ENCODE results near the gene RSPH6A. TPM values are rescaled to one million over a fixed set of nuclear protein-coding genes. Genes with fewer than 3 reads are reported as not detected.

The RSPH6A gene
- total RNA-seq, 1 donor from 2014 or later: 0.19 TPM

GRCh38 chr19:45820413-45821102, 5.5 kb upstream of the RSPH6A start:
- no peaks in the 10 kb centered on the region for H3K27me3 Mint-ChIP-seq
- H3K9me3 Mint-ChIP-seq: no peaks in the 10 kb centered on the region
- DNase-seq (ENCODE audit: extremely low spot score, unreplicated experiment): no peak
- no peak overlapping the region for H3K27ac Mint-ChIP-seq
- peaks cover 5% of the 10 kb centered on the region for H3K36me3 Mint-ChIP-seq
- no peak for TF ChIP-seq CTCF (conservative IDR thresholded peaks at IDR 0.05)
- no peaks in the 10 kb centered on the region for H3K4me1 Mint-ChIP-seq (ENCODE audit: unreplicated experiment)
- H3K4me3 Mint-ChIP-seq: no peak overlapping the region

DNA sequence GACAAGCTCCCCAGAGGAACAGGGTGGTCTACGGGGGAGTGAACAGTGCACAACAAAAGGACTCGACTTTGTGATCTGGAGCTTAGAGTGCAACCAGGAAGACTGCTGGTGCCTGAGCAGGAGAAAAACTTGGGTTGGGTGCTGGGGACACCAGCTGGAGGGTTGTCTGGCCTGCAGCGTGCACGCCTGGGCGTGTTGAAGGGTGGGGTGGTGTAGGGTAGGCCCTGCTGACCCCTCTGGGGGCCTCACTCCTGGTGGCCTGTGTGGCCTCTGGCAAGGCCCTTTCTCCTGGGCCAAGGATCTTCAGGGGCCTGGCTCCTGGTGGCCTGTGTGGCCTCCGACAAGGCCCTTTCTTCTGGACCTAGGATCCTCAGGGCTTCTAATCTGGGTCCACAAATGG, 4.7 kb upstream of the RSPH6A start:
- H3K27me3 Mint-ChIP-seq: no peaks in the 10 kb centered on the region
- H3K27ac Mint-ChIP-seq: no peak overlapping the region
- no peak for DNase-seq (ENCODE audit: extremely low spot score, unreplicated experiment)
- H3K36me3 Mint-ChIP-seq: peaks cover 5% of the 10 kb centered on the region
- no peak for TF ChIP-seq CTCF (conservative IDR thresholded peaks at IDR 0.05)
- H3K4me1 Mint-ChIP-seq (ENCODE audit: unreplicated experiment): no peaks in the 10 kb centered on the region
- H3K4me3 Mint-ChIP-seq: no peak overlapping the region
- no peaks in the 10 kb centered on the region for H3K9me3 Mint-ChIP-seq

GRCh38 chr19:45817725-45818301, 2.7 kb upstream of the RSPH6A start:
- TF ChIP-seq CTCF (conservative IDR thresholded peaks at IDR 0.05): no peak
- H3K9me3 Mint-ChIP-seq: no peaks in the 10 kb centered on the region
- H3K4me3 Mint-ChIP-seq: no peak overlapping the region
- H3K4me1 Mint-ChIP-seq (ENCODE audit: unreplicated experiment): no peaks in the 10 kb centered on the region
- no peaks in the 10 kb centered on the region for H3K36me3 Mint-ChIP-seq
- H3K27ac Mint-ChIP-seq: no peak overlapping the region
- DNase-seq (ENCODE audit: extremely low spot score, unreplicated experiment): no peak
- no peaks in the 10 kb centered on the region for H3K27me3 Mint-ChIP-seq

GRCh38 chr19:45817010-45817724, 2.1 kb upstream of the RSPH6A start:
- H3K27ac Mint-ChIP-seq: peak overlapping the region; percentile 77
- H3K4me3 Mint-ChIP-seq: peak overlapping the region; percentile 77
- H3K4me1 Mint-ChIP-seq (ENCODE audit: unreplicated experiment): no peaks in the 10 kb centered on the region
- peak; percentile 97 for DNase-seq (ENCODE audit: extremely low spot score, unreplicated experiment)
- peak; percentile 97 for TF ChIP-seq CTCF (conservative IDR thresholded peaks at IDR 0.05)
- H3K27me3 Mint-ChIP-seq: no peaks in the 10 kb centered on the region
- no peaks in the 10 kb centered on the region for H3K36me3 Mint-ChIP-seq
- no peaks in the 10 kb centered on the region for H3K9me3 Mint-ChIP-seq

- Mint-ChIP-seq H3K4me3 (no peak overlapping the region), H3K36me3 (no peaks in the 10 kb centered on the region), H3K27me3 (no peaks in the 10 kb centered on the region), H3K9me3 (no peaks in the 10 kb centered on the region), H3K27ac (peak overlapping the region; percentile 77), H3K4me1 (ENCODE audit: unreplicated experiment) (no peaks in the 10 kb centered on the region)
- no peak for TF ChIP-seq CTCF (conservative IDR thresholded peaks at IDR 0.05)
- DNase-seq (ENCODE audit: extremely low spot score, unreplicated experiment): no peak
Measured at GRCh38 chr19:45816236-45817009, 1.3 kb upstream of the RSPH6A start.

All from type B pancreatic cell (in vitro differentiated cells).